Measurements from ENCODE around the gene SIGLEC14.
"Not testable (repeated sequence)": the region's sequence is repeated elsewhere in the genome, so short reads cannot be mapped to it uniquely, and the experiment has no call there.

Gene SIGLEC14

DNA sequence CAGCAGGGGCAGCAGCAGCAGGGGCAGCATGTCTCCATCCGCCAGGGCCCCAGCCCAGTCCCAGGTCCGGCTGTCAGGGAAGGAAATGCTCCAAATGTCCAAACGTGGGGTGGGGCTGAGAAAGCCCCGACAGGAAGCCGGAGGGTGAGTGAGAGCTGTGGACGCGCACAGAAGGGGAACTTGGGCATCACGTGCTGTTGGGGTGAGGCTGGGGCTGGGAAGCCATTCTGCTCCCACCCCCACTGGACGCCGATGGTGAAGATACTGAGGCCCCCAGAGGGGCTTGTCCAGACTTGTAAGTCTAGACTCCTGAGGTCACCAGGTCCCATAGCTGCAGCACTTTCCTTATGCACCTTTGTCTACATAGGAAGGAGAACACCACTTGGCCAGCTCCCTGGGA is at the start of gene SIGLEC14:
TSS of gene SIGLEC14 (minus strand) at position 96 of the 400 bp plus-strand sequence. CDS start at position 30, 66 bp downstream.
- DNase-seq, ATAC-seq: not testable (repeated sequence)

GRCh38 chr19:51695702-51696315 is 49.2 kb upstream of the SIGLEC14 start:
- ATAC-seq (no peak), DNase-seq (no peak)

GRCh38 chr19:51695088-51695487 is 48.5 kb upstream of the SIGLEC14 start:
- ATAC-seq (no peak), DNase-seq (no peak)

DNA sequence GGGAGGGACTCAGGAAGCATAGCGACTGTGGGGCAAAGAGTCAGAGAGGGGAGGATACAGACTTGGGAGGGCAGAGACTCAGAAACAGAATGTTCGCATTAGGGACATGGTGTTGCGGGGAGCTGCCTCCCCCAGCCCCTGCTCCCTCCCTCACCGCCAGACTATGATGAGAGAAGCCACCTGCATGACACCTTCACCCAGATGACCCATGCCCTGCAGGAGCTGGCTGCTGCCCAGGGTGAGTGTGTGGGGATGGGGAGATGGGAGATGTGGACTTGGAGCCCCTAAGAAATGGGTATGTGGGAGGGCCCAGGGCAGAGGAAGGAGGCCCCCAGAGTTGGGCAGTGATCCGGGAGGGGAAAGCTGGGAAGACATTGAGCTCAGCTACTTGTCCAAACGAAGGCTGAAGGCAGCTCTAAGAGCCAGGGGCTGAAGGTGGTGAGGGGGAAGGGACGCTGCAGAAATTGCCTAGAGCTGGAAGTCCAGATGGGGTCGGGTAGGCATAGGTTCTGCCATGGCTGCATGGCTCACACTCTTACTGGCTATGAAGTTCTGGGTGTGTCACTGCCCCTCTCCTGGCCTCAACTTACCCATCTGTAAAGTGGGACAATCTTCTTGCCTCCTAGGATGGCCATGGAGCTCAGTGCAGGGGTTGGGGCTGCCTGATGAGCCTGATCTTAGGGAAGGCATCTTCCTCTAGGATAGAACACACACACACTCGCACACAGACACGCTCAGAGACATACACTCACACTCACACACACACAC is 47.9 kb upstream of the SIGLEC14 start:
- ATAC-seq = no peak

GRCh38 chr19:51693819-51694218 is 47.2 kb upstream of the SIGLEC14 start:
- DNase-seq (no peak), ATAC-seq (no peak)

More for the DNA sequence above, 47.9 kb upstream of the SIGLEC14 start:
- DNase-seq = no peak

DNA sequence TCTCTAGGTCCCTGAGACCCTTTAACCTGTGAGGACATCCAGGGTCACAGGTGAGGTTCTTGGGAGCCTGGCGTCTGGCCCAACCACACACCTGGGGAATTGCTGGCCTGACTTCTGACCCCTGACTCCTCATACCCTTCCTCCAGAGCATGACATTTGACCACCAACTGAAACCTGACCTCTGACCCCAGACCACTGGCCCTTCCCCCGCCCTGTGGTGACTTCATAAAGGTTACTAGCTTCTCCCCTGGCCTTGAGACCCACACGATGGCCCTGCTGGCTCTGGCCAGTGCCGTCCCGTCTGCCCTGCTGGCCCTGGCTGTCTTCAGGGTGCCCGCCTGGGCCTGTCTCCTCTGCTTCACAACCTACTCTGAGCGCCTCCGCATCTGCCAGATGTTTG is 46.6 kb upstream of the SIGLEC14 start, which contains the start of gene SPACA6:
TSS of gene SPACA6 (plus strand) at position 71 of the 400 bp plus-strand sequence. CDS start at position 268, 197 bp downstream.
- no peak for ATAC-seq
- no peak for DNase-seq

- DNase-seq (no peak), ATAC-seq (no peak)
These were observed 45.8 kb upstream of the SIGLEC14 start for GRCh38 chr19:51692468-51692867.

DNA sequence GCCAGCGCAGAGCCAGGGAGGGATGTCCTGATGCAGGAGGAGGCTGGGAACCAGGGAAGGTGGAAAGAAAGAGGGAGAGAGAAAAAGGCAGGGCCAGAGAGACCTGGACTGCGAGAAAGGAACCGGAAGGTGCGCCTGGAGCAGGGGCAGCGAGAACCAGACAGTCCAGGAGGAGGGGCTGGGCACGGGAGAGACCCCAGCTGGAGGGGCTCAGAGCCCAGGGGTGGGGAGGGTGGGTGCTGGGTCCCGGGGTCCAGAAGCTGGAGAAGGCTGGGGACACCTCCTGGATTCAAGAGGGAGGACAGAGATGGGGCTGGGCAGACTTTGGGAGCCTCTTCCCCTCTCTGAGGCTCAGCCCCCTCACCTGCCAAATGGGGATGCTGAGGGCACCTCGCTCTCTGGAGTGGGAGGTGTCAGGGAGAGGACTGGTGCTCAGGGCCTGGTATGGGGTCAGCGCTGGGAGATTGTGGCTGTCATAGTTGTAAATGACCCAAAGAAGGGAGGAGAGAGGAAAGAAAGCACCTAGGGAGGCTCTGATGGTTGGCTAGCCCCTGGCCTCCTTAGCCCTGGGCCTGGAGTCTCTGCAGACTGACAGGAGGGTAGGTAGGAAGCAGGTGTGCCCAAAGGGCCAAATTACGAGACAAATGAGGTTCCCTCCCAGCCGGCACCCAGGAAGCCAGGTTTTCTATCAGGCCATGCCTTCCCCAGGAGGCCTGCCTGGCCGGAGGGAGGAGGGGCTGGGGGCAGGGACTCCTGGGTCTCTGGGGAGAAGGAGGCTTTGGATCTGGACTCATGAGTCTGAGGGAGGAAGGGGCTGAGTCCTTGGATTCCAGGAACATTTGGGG is 45.2 kb upstream of the SIGLEC14 start:
- ATAC-seq = no peak
- no peak for DNase-seq

- ATAC-seq (no peak), DNase-seq (no peak)
These were observed 44.5 kb upstream of the SIGLEC14 start for GRCh38 chr19:51691074-51691583.

- ATAC-seq (peak; percentile 77), DNase-seq (peak; percentile 70)
These were observed 43.9 kb upstream of the SIGLEC14 start for GRCh38 chr19:51690454-51691073.

DNA sequence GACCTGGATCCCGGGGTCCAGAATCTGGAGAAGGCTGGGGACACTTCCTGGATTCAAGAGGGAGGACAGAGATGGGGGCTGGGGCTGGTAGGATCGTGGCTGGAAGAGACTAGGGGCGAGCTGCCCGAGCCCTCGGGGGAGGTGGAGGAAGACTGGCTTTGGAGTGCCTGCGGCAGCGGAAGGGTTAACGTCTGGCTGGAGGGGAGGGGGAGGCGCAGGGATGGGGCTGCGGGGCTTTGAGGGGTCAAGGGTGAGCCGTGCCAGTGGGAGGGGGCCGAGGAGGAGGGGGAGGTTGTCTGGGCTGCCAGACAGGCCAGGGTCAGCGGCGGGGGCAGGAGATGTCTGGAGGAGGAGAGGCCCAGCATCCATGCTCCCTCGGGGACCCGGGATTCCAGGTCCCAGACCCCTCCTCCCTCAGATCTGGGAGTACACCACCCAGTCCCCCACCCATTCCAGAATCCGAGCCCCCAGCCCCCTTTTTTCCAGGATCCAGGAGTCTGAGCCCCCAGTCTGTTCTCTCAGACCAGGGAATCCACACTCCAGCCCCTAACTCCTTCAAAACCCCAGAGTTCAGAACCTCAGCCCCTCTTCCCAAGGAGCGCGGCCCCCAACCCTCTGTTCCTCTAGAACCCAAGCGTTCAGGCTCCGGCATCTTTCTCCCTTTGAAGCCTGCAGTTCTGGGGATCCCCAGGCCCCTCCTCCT is 43.3 kb upstream of the SIGLEC14 start:
- ATAC-seq (no peak), DNase-seq (peak; percentile 21)

DNA sequence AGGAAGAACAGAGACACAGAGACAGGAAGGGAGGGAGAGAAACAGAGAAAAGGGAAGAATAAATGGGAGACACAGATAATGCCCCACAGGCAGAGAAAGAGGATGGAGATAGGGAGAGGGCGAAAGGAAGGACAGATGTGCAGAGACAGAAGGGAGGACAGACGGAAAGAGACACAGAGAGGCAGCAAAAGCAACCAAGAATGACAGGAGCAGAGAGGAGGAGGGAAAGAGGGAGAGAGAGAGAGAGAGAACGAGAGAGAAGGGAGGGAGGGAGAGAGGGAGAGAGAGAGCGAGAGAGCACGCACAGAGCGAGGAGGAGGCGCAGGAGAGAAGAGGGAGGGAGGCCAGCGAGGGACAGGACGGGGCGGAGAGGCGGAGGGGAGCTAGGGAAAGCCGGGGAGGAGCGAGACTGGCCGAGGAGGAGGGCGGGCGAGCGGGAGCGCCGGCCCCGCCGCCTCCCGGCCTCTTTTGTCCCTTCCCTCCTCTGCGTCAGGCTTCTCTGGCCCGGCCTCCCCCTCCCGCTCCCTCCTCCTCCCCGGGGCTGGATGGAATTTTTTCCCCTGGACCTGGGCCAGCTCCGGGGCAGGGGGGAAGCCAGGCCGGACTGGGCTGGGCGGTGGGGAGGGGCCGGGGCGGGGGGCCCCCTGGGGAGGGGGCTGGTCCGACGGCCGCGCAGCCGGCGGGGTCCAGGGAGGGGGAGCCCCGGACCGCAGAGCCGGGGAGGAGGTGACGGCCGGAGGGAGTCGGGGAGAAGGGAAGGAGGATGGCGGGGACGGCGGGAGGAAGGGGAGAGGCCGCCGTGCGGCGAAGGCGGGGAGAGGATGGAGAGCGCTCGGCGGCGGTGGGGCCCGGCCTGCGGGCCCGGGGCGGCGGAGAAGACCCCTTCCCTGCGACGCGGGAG is 42.3 kb upstream of the SIGLEC14 start:
- ATAC-seq (peak; percentile 23), DNase-seq (peak; percentile 34)

DNA sequence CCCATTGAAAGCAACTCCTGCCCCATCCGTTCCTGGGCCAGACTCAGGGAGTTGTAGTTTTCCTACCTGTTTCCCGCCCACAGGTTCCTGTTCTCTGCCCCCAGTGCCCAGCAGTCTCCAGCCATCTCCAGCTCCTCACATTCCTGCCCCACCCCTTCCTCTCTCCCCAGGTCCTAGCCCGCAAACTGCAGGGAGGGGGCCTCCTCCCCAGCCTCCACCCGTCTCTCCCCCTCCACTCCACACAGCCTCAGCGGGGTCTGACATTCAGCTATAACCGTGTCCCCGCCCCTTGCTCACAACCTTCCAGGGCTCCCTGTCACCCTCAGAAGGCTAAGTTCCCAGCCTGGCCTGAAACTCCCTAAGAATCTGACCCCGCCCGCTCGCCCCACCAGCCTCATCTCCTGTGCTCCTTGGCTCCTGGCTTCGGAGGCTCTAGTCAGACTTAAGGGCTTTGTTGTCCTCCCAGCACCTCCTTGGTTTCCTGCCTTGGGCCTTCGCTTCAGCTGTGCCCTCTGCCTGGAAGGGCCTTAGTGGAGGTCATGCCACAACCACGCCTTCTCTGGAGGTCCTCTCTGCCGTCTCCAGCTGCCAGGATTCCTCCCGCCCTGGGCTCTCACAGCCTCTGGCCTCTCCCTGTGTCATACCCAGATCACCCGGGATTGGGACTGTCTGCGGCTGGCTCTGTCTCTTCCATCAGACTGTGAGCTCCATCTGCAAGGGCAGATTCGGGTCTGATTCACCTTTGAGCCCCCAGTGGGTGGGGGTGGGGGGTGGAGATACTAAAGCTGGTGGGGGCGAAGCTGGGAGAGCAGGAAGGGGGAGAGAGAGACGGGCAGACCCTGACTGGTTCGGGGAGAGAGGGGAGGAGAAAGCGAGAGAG is 41.4 kb upstream of the SIGLEC14 start:
- ATAC-seq (no peak), DNase-seq (no peak)

- ATAC-seq = no peak
These were observed 39.5 kb upstream of the SIGLEC14 start for GRCh38 chr19:51686171-51686570.

DNA sequence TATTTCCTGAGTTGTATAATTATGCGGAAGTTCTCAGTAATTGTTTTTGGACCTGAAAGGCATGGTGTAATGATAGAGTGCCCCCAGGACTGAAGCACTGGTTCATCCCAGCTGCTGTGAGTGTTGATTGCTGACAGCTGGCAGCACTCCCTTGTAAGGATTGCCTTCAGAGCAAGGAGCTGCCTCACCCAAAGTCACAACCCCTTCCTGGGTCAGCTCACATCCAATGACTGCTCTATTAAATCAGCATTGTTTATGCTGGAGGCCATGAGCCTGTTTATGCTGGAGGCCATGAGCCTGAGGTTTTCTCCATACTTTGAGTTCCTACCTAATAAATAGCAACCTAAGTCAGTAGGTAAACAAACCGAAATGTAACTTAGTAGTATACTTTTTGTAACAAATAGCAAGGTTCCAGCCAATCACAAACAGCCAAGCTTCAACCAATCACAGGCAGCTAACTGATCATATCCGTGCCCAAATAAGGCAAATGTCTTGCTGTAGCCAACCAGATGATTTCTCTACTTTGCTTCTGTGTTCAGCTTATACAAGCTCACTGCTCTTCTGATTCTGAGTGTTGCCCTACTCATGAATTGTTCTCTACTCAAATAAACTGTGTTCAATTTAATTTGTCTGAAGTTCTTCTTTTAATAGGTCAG is 34.8 kb upstream of the SIGLEC14 start:
- ATAC-seq (no peak), DNase-seq (no peak)

More at GRCh38 chr19:51686171-51686570, 39.5 kb upstream of the SIGLEC14 start:
- DNase-seq = no peak

GRCh38 chr19:51680474-51680873 is 33.8 kb upstream of the SIGLEC14 start:
- ATAC-seq = no peak

GRCh38 chr19:51676566-51677083 is 30.0 kb upstream of the SIGLEC14 start:
- ATAC-seq (peak; percentile 82), DNase-seq (peak; percentile 24)

More at GRCh38 chr19:51680474-51680873, 33.8 kb upstream of the SIGLEC14 start:
- DNase-seq = no peak

- not testable (repeated sequence) for ATAC-seq
These were observed 29.4 kb upstream of the SIGLEC14 start for GRCh38 chr19:51675911-51676565.

More at GRCh38 chr19:51675911-51676565, 29.4 kb upstream of the SIGLEC14 start:
- DNase-seq = not testable (repeated sequence)

All from stimulated activated naive CD8-positive, alpha-beta T cell treated with anti-CD3 and anti-CD28 coated beads, Interleukin-15, Interleukin-2, amounts not matched to agents 100 U/mL and 50 U/mL, for 24 hours (primary cell).